H1 (cell line): Measurements from ENCODE around the gene APOO. TPM values are rescaled to one million over a fixed set of nuclear protein-coding genes. Genes with fewer than 3 reads are reported as not detected.

Experiments
- CTCF ChIA-PET: fragments of 300-600 bp; sonication (Branson Sonifier 250); formaldehyde crosslinking; loops from one replicate; lab custom pipeline; 2021; ENCODE audit not compliant: partially characterized antibody; lab: Charles Lee
- POLR2A ChIA-PET: fragments of 300-600 bp; sonication (Branson Sonifier 250); formaldehyde crosslinking; loops from one replicate; lab custom pipeline; 2021; ENCODE audit warnings: inconsistent platforms; ENCODE audit not compliant: partially characterized antibody; lab: Charles Lee
- DNase-seq, 2 experiments: peaks; one replicate each; pipeline versions ENCODE4 v3.0.0 to v3.0.0-alpha.2; 2010 to 2022; ENCODE audit warnings: low spot score in 2 of 2, low read depth in 1 of 2, mixed read lengths in 1 of 2
- FAIRE-seq: peaks from 2 replicates; lab custom pipeline; 2011; peaks lifted over from hg19 to GRCh38; lab: Jason Lieb, UNC
- H2AFZ ChIP-seq: 2 replicates; pipeline ENCODE4 v1.8.1; 2012; ENCODE audit warnings: low read length, inconsistent platforms
- H2AK5ac ChIP-seq: 2 replicates; pipeline ENCODE4 v1.6.1; 2013; ENCODE audit warnings: low read depth, low read length
- H2BK120ac ChIP-seq: replicated peaks from 2 replicates; pipeline ENCODE3; 2013; ENCODE audit warnings: low read depth, low read length, inconsistent platforms
- H2BK12ac ChIP-seq: 2 replicates; pipeline ENCODE4 v1.6.1; 2013; ENCODE audit warnings: low read depth, low read length
- H2BK15ac ChIP-seq: 2 replicates; pipeline ENCODE4 v1.6.1; 2013; ENCODE audit warnings: low read length
- H2BK20ac ChIP-seq: 2 replicates; pipeline ENCODE4 v1.6.1; 2013; ENCODE audit warnings: low read length
- H2BK5ac ChIP-seq: 2 replicates; pipeline ENCODE4 v1.6.1; 2013; ENCODE audit warnings: low read depth, low read length
- H3K14ac ChIP-seq: 2 replicates; pipeline ENCODE4 v1.6.1; 2013; ENCODE audit warnings: inconsistent platforms; ENCODE audit not compliant: insufficient read length
- H3K18ac ChIP-seq: 2 replicates; pipeline ENCODE4 v1.6.1; 2013; ENCODE audit warnings: low read length; ENCODE audit errors: extremely low read depth
- H3K23ac ChIP-seq: 2 replicates; pipeline ENCODE4 v1.6.1; 2013; ENCODE audit warnings: inconsistent platforms; ENCODE audit not compliant: insufficient read length
- H3K23me2 ChIP-seq: 2 replicates; pipeline ENCODE4 v1.6.1; 2013; ENCODE audit warnings: low read depth, low read length
- H3K27ac ChIP-seq: 2 replicates; pipeline ENCODE4 v1.6.1; 2011; ENCODE audit warnings: low read depth, low read length, inconsistent platforms
- H3K27me3 ChIP-seq, 4 experiments: replicated peaks in 1 of 4; 1 replicate in 1 of 4; 2 replicates in 3 of 4; pipeline versions ENCODE4 v1.6.1 to v1.8.1; 2011 to 2013; ENCODE audit warnings: low read length in 3 of 4, mild to moderate bottlenecking in 3 of 4, inconsistent platforms in 2 of 4, mixed read lengths in 2 of 4, moderate library complexity in 1 of 4; ENCODE audit not compliant: control insufficient read depth in 3 of 4, insufficient read depth in 3 of 4; ENCODE audit errors: extremely low read depth in 1 of 4
- H3K36me3 ChIP-seq, 4 experiments: 2 replicates each; pipeline versions ENCODE4 v1.6.1 to v1.8.1; 2011 to 2013; ENCODE audit warnings: mild to moderate bottlenecking in 4 of 4, low read length in 3 of 4, moderate library complexity in 2 of 4, control low read depth in 1 of 4, inconsistent platforms in 1 of 4; ENCODE audit not compliant: insufficient read depth in 4 of 4, control insufficient read depth in 2 of 4
- H3K4ac ChIP-seq: replicated peaks from 2 replicates; pipeline ENCODE3; 2013; ENCODE audit warnings: low read length, low read depth, mixed read lengths, inconsistent platforms; ENCODE audit not compliant: insufficient read length
- H3K4me1 ChIP-seq, 4 experiments: replicated peaks in 1 of 4; 1 replicate in 1 of 4; 2 replicates in 3 of 4; pipeline versions ENCODE4 v1.6.1 to v1.8.1; 2011 to 2013; ENCODE audit warnings: low read length in 3 of 4, inconsistent platforms in 2 of 4, mixed read lengths in 1 of 4; ENCODE audit not compliant: insufficient read depth in 4 of 4, control insufficient read depth in 3 of 4
- H3K4me2 ChIP-seq, 2 experiments: 2 replicates each; pipeline versions ENCODE4 v1.6.1 to v1.8.1; 2011 to 2013; ENCODE audit warnings: low read depth in 2 of 2, low read length in 2 of 2, control low read depth in 1 of 2, inconsistent platforms in 1 of 2, mild to moderate bottlenecking in 1 of 2; ENCODE audit not compliant: insufficient read depth in 1 of 2
- H3K4me3 ChIP-seq, 4 experiments: fragments of 200-600, 300-600 bp in 1 of 4; sonication (generic), shearing (Covaris generic), sonication (Bioruptor Twin) in 1 of 4; 2 replicates each; pipeline versions ENCODE4 v1.5.1 to v1.8.1; 2011 to 2016; ENCODE audit warnings: low read length in 4 of 4, low read depth in 3 of 4, control low read depth in 2 of 4, inconsistent platforms in 2 of 4, mild to moderate bottlenecking in 2 of 4, mixed read lengths in 1 of 4, moderate library complexity in 1 of 4; ENCODE audit not compliant: insufficient read depth in 2 of 4; ENCODE audit errors: extremely low read depth in 1 of 4
- H3K56ac ChIP-seq: replicated peaks from 2 replicates; pipeline ENCODE3; 2013; ENCODE audit warnings: low read depth, mild to moderate bottlenecking, mixed read lengths, low read length, inconsistent platforms; ENCODE audit not compliant: insufficient read length
- H3K79me1 ChIP-seq: 2 replicates; pipeline ENCODE4 v1.6.1; 2013; ENCODE audit warnings: low read depth, low read length, control low read depth
- H3K79me2 ChIP-seq, 2 experiments: 2 replicates each; pipeline versions ENCODE4 v1.6.1 to v1.8.1; 2012 to 2013; ENCODE audit warnings: low read length in 2 of 2, mild to moderate bottlenecking in 2 of 2, inconsistent platforms in 1 of 2; ENCODE audit not compliant: insufficient read depth in 2 of 2, control insufficient read depth in 1 of 2
- H3K9ac ChIP-seq, 4 experiments: replicated peaks in 1 of 4; 1 replicate in 1 of 4; 2 replicates in 3 of 4; pipeline versions ENCODE4 v1.6.1 to v1.8.1; 2011 to 2013; ENCODE audit warnings: low read depth in 3 of 4, low read length in 3 of 4, control low read depth in 2 of 4, mild to moderate bottlenecking in 2 of 4, moderate library complexity in 2 of 4, inconsistent platforms in 1 of 4; ENCODE audit errors: extremely low read depth in 1 of 4
- H3K9me3 ChIP-seq, 2 experiments: 2 replicates each; pipeline versions ENCODE4 v1.6.1 to v1.8.1; 2012 to 2013; ENCODE audit warnings: mild to moderate bottlenecking in 2 of 2, moderate library complexity in 2 of 2, control low read depth in 1 of 2, inconsistent platforms in 1 of 2, low read depth in 1 of 2, low read length in 1 of 2, mixed read lengths in 1 of 2; ENCODE audit not compliant: insufficient read depth in 2 of 2
- H4K20me1 ChIP-seq, 2 experiments: replicated peaks in 1 of 2; 2 replicates each; pipeline versions ENCODE3 to v1.8.1; 2011 to 2013; ENCODE audit warnings: inconsistent platforms in 2 of 2, low read length in 2 of 2, mild to moderate bottlenecking in 1 of 2; ENCODE audit not compliant: insufficient read depth in 2 of 2, control insufficient read depth in 1 of 2
- H4K5ac ChIP-seq: 2 replicates; pipeline ENCODE4 v1.6.1; 2013; ENCODE audit warnings: low read length, low read depth, mixed read lengths, inconsistent platforms; ENCODE audit not compliant: insufficient read length
- H4K8ac ChIP-seq: 2 replicates; pipeline ENCODE4 v1.8.0; 2013; ENCODE audit warnings: mild to moderate bottlenecking, moderate library complexity, low read length, inconsistent platforms; ENCODE audit not compliant: insufficient read depth; ENCODE audit errors: extremely low read depth
- H4K91ac ChIP-seq: replicated peaks from 2 replicates; pipeline ENCODE3; 2013; ENCODE audit warnings: low read length, mixed read lengths, inconsistent platforms; ENCODE audit not compliant: insufficient read length
- BCL11A ChIP-seq, 2 experiments: IDR thresholded peaks; one replicate each; pipeline ENCODE4 v1.6.1; 2011; ENCODE audit warnings: low read depth in 2 of 2, low read length in 2 of 2, mild to moderate bottlenecking in 2 of 2
- BRCA1 ChIP-seq: IDR thresholded peaks from 2 replicates; pipeline ENCODE4 v1.6.1; 2012; ENCODE audit warnings: low read depth, low read length, improper control_type of control experiment
- CEBPB ChIP-seq: IDR thresholded peaks from 2 replicates; pipeline ENCODE4 v1.6.1; 2012; ENCODE audit warnings: low read depth, low read length
- CHD2 ChIP-seq: IDR thresholded peaks from 2 replicates; pipeline ENCODE4 v1.6.1; 2012; ENCODE audit warnings: low read length, improper control_type of control experiment
- CREB1 ChIP-seq: IDR thresholded peaks from 2 replicates; pipeline ENCODE4 v1.6.1; 2012; ENCODE audit warnings: inconsistent platforms
- EGR1 ChIP-seq: IDR thresholded peaks from 2 replicates; pipeline ENCODE4 v1.6.1; 2011; ENCODE audit warnings: low read depth, low read length, borderline replicate concordance
- KDM4A ChIP-seq: IDR thresholded peaks from one replicate; pipeline ENCODE4 v1.7.1; 2012; ENCODE audit warnings: low read depth, mild to moderate bottlenecking, moderate library complexity, low read length, inconsistent platforms; ENCODE audit not compliant: severe bottlenecking
- KDM5A ChIP-seq: fragments of 200-600 bp; IDR thresholded peaks from 2 replicates; pipeline ENCODE4 v1.7.1; 2012; ENCODE audit warnings: mild to moderate bottlenecking, low read length, inconsistent platforms, mixed read lengths
- POLR2AphosphoS5 ChIP-seq: IDR thresholded peaks from 2 replicates; pipeline ENCODE4 v1.6.1; 2011; ENCODE audit warnings: low read depth, low read length
- RAD21 ChIP-seq, 2 experiments: IDR thresholded peaks in 1 of 2; conservative IDR thresholded peaks in 1 of 2; 2 replicates each; pipeline ENCODE4 v1.6.1; 2011; ENCODE audit warnings: low read depth in 2 of 2, low read length in 2 of 2, improper control_type of control experiment in 1 of 2, inconsistent platforms in 1 of 2, mild to moderate bottlenecking in 1 of 2, moderate library complexity in 1 of 2
- SAP30 ChIP-seq: fragments of 300-600 bp; sonication (generic); IDR thresholded peaks from 2 replicates; pipeline ENCODE4 v1.7.1; 2012; ENCODE audit warnings: low read length, moderate library complexity, mild to moderate bottlenecking, inconsistent platforms; ENCODE audit not compliant: insufficient read depth, insufficient replicate concordance
- SP4 ChIP-seq: IDR thresholded peaks from 2 replicates; pipeline ENCODE4 v1.6.1; 2012; ENCODE audit warnings: low read length, inconsistent platforms
- TAF7 ChIP-seq: optimal IDR thresholded peaks from 2 replicates; pipeline ENCODE3; 2011; ENCODE audit warnings: low read depth, mild to moderate bottlenecking, inconsistent platforms, low read length, moderate library complexity, borderline replicate concordance
- WGBS, 2 experiments: shearing (Covaris generic) in 1 of 2; methylation state at CpG; one replicate each; pipeline versions ENCODE4 v1.1.6 to v1.1.7; 2013 to 2015; ENCODE audit warnings: low lambda C conversion rate in 2 of 2, mixed read lengths in 2 of 2, inconsistent platforms in 1 of 2, low coverage in 1 of 2, missing lambda C conversion rate in 1 of 2; ENCODE audit not compliant: insufficient replicate concordance in 2 of 2, insufficient coverage in 1 of 2, insufficient read length in 1 of 2; ENCODE audit errors: extremely low coverage in 1 of 2, missing lambda C conversion rate in 1 of 2; 5-methylcytosine and 5-hydroxymethylcytosine counted together
- polyA plus RNA-seq, 7 experiments: library from polyadenylated mRNA; depleted of rRNA in 3 of 7; stranded (reverse) in 5 of 7; unstranded in 2 of 7; fragments of >200 nt in 5 of 7; fragments of 200-250 nt in 2 of 7; gene quantifications; 1 replicate in 5 of 7; 2 replicates in 1 of 7; 4 replicates in 1 of 7; pipeline versions ENCODE4 v1.2.1 to v1.2.3, GENCODE V29; 2011 to 2013; ENCODE audit warnings: missing spikeins in 2 of 7, mixed read lengths in 2 of 7
- total RNA-seq: library from RNA; stranded (reverse); fragmentation: NEBNext Ultra II Directional; extraction: Animal tissue kit (Norgen Biotek cat#: 25700); gene quantifications from 2 replicates; pipeline ENCODE4 v1.2.1, GENCODE V29; 2021
- TF ChIP-seq, protein P1 (sequence below): IDR thresholded peaks from 2 replicates; pipeline ENCODE4 v1.6.1; 2011; ENCODE audit warnings: low read length, improper control_type of control experiment

APOO gene
- total and polyA plus RNA-seq, 2 of the 8 experiments (the other 6 are each of a cell fraction or from before 2014, with no cell fraction given): 25.7 to 45.0 TPM

DNA sequence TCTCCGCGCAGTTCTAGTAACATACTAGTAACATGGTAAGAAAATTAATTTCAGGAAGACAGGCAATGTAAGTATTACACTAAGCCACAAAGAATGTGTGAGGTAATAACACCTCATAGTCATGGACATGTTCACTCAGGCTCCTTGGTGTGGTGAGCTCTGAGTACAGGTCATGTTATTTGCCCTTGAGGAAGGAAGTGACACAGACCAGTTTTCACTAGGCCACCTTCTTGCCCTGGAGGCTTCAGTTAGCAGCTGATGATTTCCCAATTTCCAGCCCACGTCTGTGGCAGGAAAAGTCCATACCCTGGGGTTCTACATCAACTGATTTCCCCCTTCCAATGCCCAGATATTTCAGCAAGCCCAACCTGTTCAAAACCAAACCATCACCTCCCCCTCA, 6.7 kb downstream of the APOO start:
- no peak overlapping the region for H3K18ac ChIP-seq
- H3K79me1 ChIP-seq: no peaks in the 10 kb centered on the region
- no peak overlapping the region for H2BK12ac ChIP-seq
- no peak overlapping the region for H2AK5ac ChIP-seq
- H3K36me3 ChIP-seq: no peaks in the 10 kb centered on the region
- no peak overlapping the region for H2BK5ac ChIP-seq
- peaks cover 2 to 7% (median 3%) of the 10 kb centered on the region in 4 experiments; a peak in 3 of 7 replicates for H3K4me1 ChIP-seq
- no peak overlapping the region for H2AFZ ChIP-seq
- FAIRE-seq: no peak
- no peak for DNase-seq
- no peak overlapping the region for H3K4ac ChIP-seq
- H2BK15ac ChIP-seq: no peak overlapping the region
- no peaks in the 10 kb centered on the region for H3K27me3 ChIP-seq
- no peak overlapping the region for H3K14ac ChIP-seq
- H3K23me2 ChIP-seq: no peaks in the 10 kb centered on the region
- H2BK20ac ChIP-seq: no peak overlapping the region
- ChIA-PET CTCF (interaction anchor here (1.0 to 3.3 kb wide), 17 partner anchors 11 to 469 kb away, joined by 3 to 33 read pairs (median 5); partner anchors contain the start of genes ACOT9 and SAT1), POLR2A (interaction anchor here (1.1 to 1.8 kb wide), 2 partner anchors 15 to 118 kb away, joined by 3 to 6 read pairs; partner anchors contain the start of gene SAT1)
- no peak overlapping the region for H3K4me3 ChIP-seq
- H3K9ac ChIP-seq: no peak overlapping the region
- no peaks in the 10 kb centered on the region for H3K9me3 ChIP-seq
- no peak overlapping the region for H4K91ac ChIP-seq
- H4K20me1 ChIP-seq: no peaks in the 10 kb centered on the region
- H3K27ac ChIP-seq: no peak overlapping the region
- H2BK120ac ChIP-seq: no peak overlapping the region
- no peak overlapping the region for H3K23ac ChIP-seq
- H3K4me2 ChIP-seq: no peak overlapping the region
- WGBS, 2 experiments: 95% methylated on average over 3 of the region's 3 CpGs; no CpG with 5 or more reads in 1 of the 2 experiments
- no peak overlapping the region for H3K56ac ChIP-seq
- H4K5ac ChIP-seq: no peak overlapping the region
- no peak overlapping the region for H4K8ac ChIP-seq
- H3K79me2 ChIP-seq: peaks cover 0 to 34% of the 10 kb centered on the region in 2 experiments; a peak in 2 of 4 replicates
- no peak for TF ChIP-seq SP4
- TF ChIP-seq KDM5A: no peak
- no peak for TF ChIP-seq RAD21 (IDR thresholded peaks at IDR 0.05 in 1 of 2, conservative IDR thresholded peaks at IDR 0.05 in 1 of 2; ENCODE audit: low read depth in 2 of 2, low read length in 2 of 2)
- no peak for TF ChIP-seq CEBPB
- TF ChIP-seq SAP30: no peak
- no peak for TF ChIP-seq TAF7
- TF ChIP-seq BRCA1: no peak
- no peak for TF ChIP-seq CREB1
- no peak for TF ChIP-seq KDM4A
- TF ChIP-seq EGR1: no peak
- no peak for TF ChIP-seq BCL11A (IDR thresholded peaks at IDR 0.05; ENCODE audit: low read depth in 2 of 2, low read length in 2 of 2)
- TF ChIP-seq, protein P1, sequence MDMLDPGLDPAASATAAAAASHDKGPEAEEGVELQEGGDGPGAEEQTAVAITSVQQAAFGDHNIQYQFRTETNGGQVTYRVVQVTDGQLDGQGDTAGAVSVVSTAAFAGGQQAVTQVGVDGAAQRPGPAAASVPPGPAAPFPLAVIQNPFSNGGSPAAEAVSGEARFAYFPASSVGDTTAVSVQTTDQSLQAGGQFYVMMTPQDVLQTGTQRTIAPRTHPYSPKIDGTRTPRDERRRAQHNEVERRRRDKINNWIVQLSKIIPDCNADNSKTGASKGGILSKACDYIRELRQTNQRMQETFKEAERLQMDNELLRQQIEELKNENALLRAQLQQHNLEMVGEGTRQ: no peak
- TF ChIP-seq CHD2: no peak
- TF ChIP-seq POLR2AphosphoS5: no peak
